Progenitor cell of endocrine pancreas (in vitro differentiated cells): Measurements from ENCODE around the gene LYRM2. TPM values are rescaled to one million over a fixed set of nuclear protein-coding genes. Genes with fewer than 3 reads are reported as not detected.

ENCODE experiments used
- DNase-seq: peaks from one replicate; pipeline ENCODE4 v3.0.0; 2021; ENCODE audit warnings: low spot score; ENCODE audit not compliant: unreplicated experiment
- H3K27ac Mint-ChIP-seq: 2 replicates; pipeline ENCODE4 v1.8.0; 2021; ENCODE audit warnings: mild to moderate bottlenecking, moderate library complexity, mixed read lengths
- H3K27me3 Mint-ChIP-seq: 2 replicates; pipeline ENCODE4 v1.8.0; 2021; ENCODE audit warnings: mixed read lengths
- H3K36me3 Mint-ChIP-seq: 2 replicates; pipeline ENCODE4 v1.8.0; 2022; ENCODE audit warnings: mixed read lengths; ENCODE audit not compliant: insufficient read depth
- H3K4me1 Mint-ChIP-seq: 2 replicates; pipeline ENCODE4 v1.8.0; 2021; ENCODE audit warnings: low read depth, mixed read lengths
- H3K4me3 Mint-ChIP-seq: 2 replicates; pipeline ENCODE4 v1.8.0; 2021; ENCODE audit warnings: low read depth, mild to moderate bottlenecking, moderate library complexity, mixed read lengths
- H3K9me3 Mint-ChIP-seq: 2 replicates; pipeline ENCODE4 v1.8.0; 2021; ENCODE audit warnings: low read depth, mixed read lengths
- total RNA-seq: library from RNA; stranded (reverse); gene quantifications from 2 replicates; pipeline ENCODE4 v1.2.1, GENCODE V29; 2021
- TF ChIP-seq, protein P1 (sequence below): fragments of 200-600 bp; sonication (generic); IDR thresholded peaks from one replicate; pipeline ENCODE4 v1.5.0; 2021; ENCODE audit warnings: antibody characterized with exemption, mild to moderate bottlenecking; ENCODE audit not compliant: unreplicated experiment

LYRM2 gene
- total RNA-seq, 1 donor from 2014 or later: 46.5 TPM

DNA sequence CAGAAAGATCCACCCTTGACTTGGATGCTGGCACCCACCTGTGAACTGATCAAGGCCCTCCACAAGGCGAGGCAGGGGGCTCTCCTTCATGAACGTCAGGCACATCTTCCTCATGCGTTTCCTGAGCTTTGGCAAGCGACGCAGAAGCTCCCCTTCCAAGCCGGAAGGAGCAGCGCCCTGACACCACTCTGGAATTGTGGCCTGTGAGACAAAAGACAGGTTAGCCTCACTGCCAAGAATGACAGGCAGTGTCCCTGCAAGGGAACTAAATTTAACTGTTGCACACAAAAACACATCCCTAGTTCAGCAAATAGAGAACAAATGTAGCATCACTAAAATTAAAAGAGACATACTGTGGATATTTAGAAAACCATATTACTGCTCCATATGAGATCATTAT, 42.0 kb upstream of the LYRM2 start:
- H3K9me3 Mint-ChIP-seq: no peaks in the 10 kb centered on the region
- H3K27ac Mint-ChIP-seq: no peak overlapping the region
- H3K4me1 Mint-ChIP-seq: no peaks in the 10 kb centered on the region
- TF ChIP-seq, protein P1, sequence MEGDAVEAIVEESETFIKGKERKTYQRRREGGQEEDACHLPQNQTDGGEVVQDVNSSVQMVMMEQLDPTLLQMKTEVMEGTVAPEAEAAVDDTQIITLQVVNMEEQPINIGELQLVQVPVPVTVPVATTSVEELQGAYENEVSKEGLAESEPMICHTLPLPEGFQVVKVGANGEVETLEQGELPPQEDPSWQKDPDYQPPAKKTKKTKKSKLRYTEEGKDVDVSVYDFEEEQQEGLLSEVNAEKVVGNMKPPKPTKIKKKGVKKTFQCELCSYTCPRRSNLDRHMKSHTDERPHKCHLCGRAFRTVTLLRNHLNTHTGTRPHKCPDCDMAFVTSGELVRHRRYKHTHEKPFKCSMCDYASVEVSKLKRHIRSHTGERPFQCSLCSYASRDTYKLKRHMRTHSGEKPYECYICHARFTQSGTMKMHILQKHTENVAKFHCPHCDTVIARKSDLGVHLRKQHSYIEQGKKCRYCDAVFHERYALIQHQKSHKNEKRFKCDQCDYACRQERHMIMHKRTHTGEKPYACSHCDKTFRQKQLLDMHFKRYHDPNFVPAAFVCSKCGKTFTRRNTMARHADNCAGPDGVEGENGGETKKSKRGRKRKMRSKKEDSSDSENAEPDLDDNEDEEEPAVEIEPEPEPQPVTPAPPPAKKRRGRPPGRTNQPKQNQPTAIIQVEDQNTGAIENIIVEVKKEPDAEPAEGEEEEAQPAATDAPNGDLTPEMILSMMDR: no peak
- H3K27me3 Mint-ChIP-seq: no peaks in the 10 kb centered on the region
- no peak overlapping the region for H3K4me3 Mint-ChIP-seq
- H3K36me3 Mint-ChIP-seq: peaks cover 13% of the 10 kb centered on the region
- no peak for DNase-seq

- DNase-seq: no peak
- Mint-ChIP-seq H3K4me1 (no peaks in the 10 kb centered on the region), H3K27ac (no peak overlapping the region), H3K36me3 (peaks cover 14% of the 10 kb centered on the region), H3K9me3 (no peaks in the 10 kb centered on the region), H3K27me3 (no peaks in the 10 kb centered on the region), H3K4me3 (no peak overlapping the region)
- TF ChIP-seq, protein P1: no peak
Observed at GRCh38 chr6:89680150-89680549, 41.6 kb upstream of the LYRM2 start.

- no peaks in the 10 kb centered on the region for H3K4me1 Mint-ChIP-seq
- TF ChIP-seq, protein P1: no peak
- H3K9me3 Mint-ChIP-seq: no peaks in the 10 kb centered on the region
- no peaks in the 10 kb centered on the region for H3K27me3 Mint-ChIP-seq
- no peak for DNase-seq
- no peak overlapping the region for H3K27ac Mint-ChIP-seq
- H3K4me3 Mint-ChIP-seq: no peak overlapping the region
- peaks cover 12% of the 10 kb centered on the region for H3K36me3 Mint-ChIP-seq
Observed at GRCh38 chr6:89679215-89680120, 40.9 kb upstream of the LYRM2 start.

GRCh38 chr6:89678531-89678930, 40.0 kb upstream of the LYRM2 start:
- Mint-ChIP-seq H3K4me1 (no peaks in the 10 kb centered on the region), H3K27me3 (no peaks in the 10 kb centered on the region), H3K36me3 (peaks cover 11% of the 10 kb centered on the region), H3K4me3 (no peak overlapping the region), H3K9me3 (no peaks in the 10 kb centered on the region), H3K27ac (no peak overlapping the region)
- TF ChIP-seq, protein P1: no peak
- no peak for DNase-seq

DNA sequence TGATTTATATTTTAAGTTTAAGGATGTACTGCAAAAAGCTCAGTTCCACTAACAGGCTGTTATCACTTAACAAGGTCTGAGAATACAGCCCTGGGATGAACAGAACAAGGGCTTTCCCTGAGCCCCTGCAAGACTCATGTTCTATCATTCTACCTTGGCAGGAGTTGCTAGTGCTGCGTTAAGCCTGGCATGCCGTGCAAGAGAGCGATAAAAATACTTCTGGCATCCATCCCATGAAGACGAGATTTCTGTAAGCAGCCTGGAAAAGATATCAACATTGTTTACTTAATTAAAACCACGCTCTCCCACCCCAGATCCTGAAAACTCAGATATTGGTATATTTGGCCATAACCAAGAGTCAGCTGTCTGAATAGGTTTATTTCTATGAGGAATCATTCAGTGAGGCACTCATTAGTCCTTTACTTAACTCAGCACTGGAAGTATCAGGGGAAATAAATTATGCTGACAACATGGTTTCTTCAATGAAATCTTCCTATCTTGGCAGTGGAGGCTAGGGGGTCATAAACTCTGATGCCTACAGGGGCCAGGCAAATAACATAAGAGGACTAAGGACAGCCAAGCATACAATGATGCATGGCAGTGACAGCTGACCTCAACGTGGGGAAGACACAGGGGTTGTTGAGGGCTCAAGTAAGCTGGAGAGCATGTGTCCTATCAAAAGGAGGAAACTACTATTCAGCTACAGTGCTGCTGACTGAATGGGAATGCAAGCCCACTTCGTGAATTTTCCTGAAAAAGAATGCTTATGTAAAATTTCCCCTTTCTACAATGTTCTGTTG, 37.6 kb upstream of the LYRM2 start:
- Mint-ChIP-seq H3K27me3 (no peaks in the 10 kb centered on the region), H3K9me3 (no peaks in the 10 kb centered on the region), H3K27ac (no peak overlapping the region), H3K4me1 (no peaks in the 10 kb centered on the region), H3K36me3 (peaks cover 12% of the 10 kb centered on the region), H3K4me3 (no peak overlapping the region)
- TF ChIP-seq, protein P1: no peak
- DNase-seq: no peak
